ENCODE data around the gene PSMB2. TPM values are rescaled to one million over a fixed set of nuclear protein-coding genes. Genes with fewer than 3 reads are reported as not detected.
A peak's percentile ranks its signal among the peaks of the same experiment; 100 is the strongest.

Gene PSMB2
- total RNA-seq, 1 experiment from 2014 or later = 86.0 TPM

GRCh38 chr1:35564037-35564883 lies 77.1 kb downstream of the PSMB2 start:
- Histone ChIP-seq H4K5ac (ENCODE audit: insufficient read length, low read depth, low read length) (no peak overlapping the region), H3T11ph (ENCODE audit: low read length) (no peak overlapping the region), H3K56ac (ENCODE audit: insufficient read length, low read depth, low read length) (no peak overlapping the region), H4K91ac (ENCODE audit: insufficient read length, low read depth, low read length) (no peak overlapping the region), H3K79me2 (ENCODE audit: insufficient read depth, low read length) (no peaks in the 10 kb centered on the region), H3K27me3 (ENCODE audit: insufficient read depth, low read length) (peaks cover 2% of the 10 kb centered on the region; the same call in 1 of the 2 replicates), H2BK5ac (ENCODE audit: insufficient read length, low read length) (no peak overlapping the region), H3K4me2 (ENCODE audit: insufficient read depth, insufficient read length, low read length) (no peak overlapping the region), H3K4me1 (ENCODE audit: insufficient read depth, low read length) (no peaks in the 10 kb centered on the region), H3K9ac (ENCODE audit: extremely low read depth, insufficient read length, low read length) (no peak overlapping the region), H2AK5ac (ENCODE audit: insufficient read length, low read length) (no peak overlapping the region), H3K79me1 (ENCODE audit: insufficient read depth, low read depth, low read length, poor library complexity, severe bottlenecking) (no peaks in the 10 kb centered on the region), H4K8ac (replicated peaks; ENCODE audit: insufficient read length, low read depth, low read length) (no peak overlapping the region), H3K9me3 (ENCODE audit: control insufficient read depth, low read depth, low read length) (no peaks in the 10 kb centered on the region), H2BK120ac (ENCODE audit: low read depth, low read length, poor library complexity, severe bottlenecking) (no peak overlapping the region), H2AFZ (ENCODE audit: low read length) (no peak overlapping the region), H3K27ac (ENCODE audit: insufficient read length, low read depth, low read length) (no peak overlapping the region), H3K23me2 (ENCODE audit: insufficient read length, low read depth, low read length, poor library complexity, severe bottlenecking) (no peaks in the 10 kb centered on the region), H3K4ac (ENCODE audit: low read depth, low read length) (no peak overlapping the region), H3K23ac (ENCODE audit: insufficient read length, low read depth, low read length) (no peak overlapping the region), H3K14ac (ENCODE audit: insufficient read depth, low read length) (no peak overlapping the region), H4K20me1 (ENCODE audit: control insufficient read depth, insufficient read depth, insufficient read length) (no peaks in the 10 kb centered on the region), H2BK15ac (ENCODE audit: low read depth, low read length) (no peak overlapping the region), H2BK20ac (ENCODE audit: low read depth, low read length, poor library complexity, severe bottlenecking) (no peak overlapping the region), H2BK12ac (ENCODE audit: insufficient read length, low read depth, low read length) (no peak overlapping the region), H3K18ac (ENCODE audit: insufficient read length, low read depth, low read length) (no peak overlapping the region)
- peak; percentile 87 for TF ChIP-seq CTCF (conservative IDR thresholded peaks at IDR 0.05)
- Mint-ChIP-seq H3K9me3 (no peaks in the 10 kb centered on the region; a peak in 1 of 5 replicates), H3K4me1 (peaks cover 11 to 13% of the 10 kb centered on the region in 2 experiments), H3K27me3 (ENCODE audit: low read depth) (peaks cover 11% of the 10 kb centered on the region), H3K4me3 (no peak overlapping the region), H3K27ac (peak overlapping the region in 2 of 3 experiments; percentile 56 to 97; a peak in 4 of 7 replicates), H3K36me3 (ENCODE audit: insufficient read depth in 1 of 3, low read depth in 3 of 3) (peaks cover 27 to 66% (median 52%) of the 10 kb centered on the region in 3 experiments)
- peak; percentile 84 for DNase-seq
- no CpG with 5 or more reads among the region's 9 CpGs for WGBS (ENCODE audit: extremely low coverage, insufficient read length, low lambda C conversion rate)

Data from H9 (cell line).